ENCODE data around the gene PDS5B.

The PDS5B gene

DNA sequence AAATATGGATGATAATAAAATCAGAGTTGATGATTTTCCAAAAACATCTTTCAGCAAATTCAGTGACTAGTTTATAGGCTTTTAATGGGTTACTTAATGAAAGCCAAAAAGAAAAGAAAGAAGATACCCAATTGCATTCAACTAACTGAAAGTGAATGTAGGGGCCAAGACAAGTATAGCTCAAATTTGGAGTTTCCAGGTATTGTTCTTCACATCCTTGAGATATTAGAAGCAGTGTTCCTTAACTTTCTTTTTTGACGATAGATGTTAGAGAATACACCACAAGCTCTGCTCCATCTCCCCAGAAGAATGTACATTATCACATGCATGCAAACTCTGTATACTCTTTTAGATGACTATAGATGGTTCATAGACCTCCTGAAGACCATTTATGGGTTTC, 43.6 kb downstream of the PDS5B start:
- Histone ChIP-seq H3K4me1 (ENCODE audit: insufficient read depth, low read length) (peaks cover 30% of the 10 kb centered on the region), H3K9me3 (ENCODE audit: low read length) (no peaks in the 10 kb centered on the region), H3K9ac (ENCODE audit: low read length) (no peak overlapping the region), H3K4me3 (ENCODE audit: low read depth in 1 of 2, low read length in 2 of 2) (no peak overlapping the region), H3K27me3 (ENCODE audit: control insufficient read depth in 1 of 2, insufficient read depth in 2 of 2, low read length in 2 of 2) (no peaks in the 10 kb centered on the region), H3K36me3 (ENCODE audit: insufficient read depth, low read length) (no peaks in the 10 kb centered on the region), H3K27ac (ENCODE audit: low read depth, low read length) (no peak overlapping the region)

DNA sequence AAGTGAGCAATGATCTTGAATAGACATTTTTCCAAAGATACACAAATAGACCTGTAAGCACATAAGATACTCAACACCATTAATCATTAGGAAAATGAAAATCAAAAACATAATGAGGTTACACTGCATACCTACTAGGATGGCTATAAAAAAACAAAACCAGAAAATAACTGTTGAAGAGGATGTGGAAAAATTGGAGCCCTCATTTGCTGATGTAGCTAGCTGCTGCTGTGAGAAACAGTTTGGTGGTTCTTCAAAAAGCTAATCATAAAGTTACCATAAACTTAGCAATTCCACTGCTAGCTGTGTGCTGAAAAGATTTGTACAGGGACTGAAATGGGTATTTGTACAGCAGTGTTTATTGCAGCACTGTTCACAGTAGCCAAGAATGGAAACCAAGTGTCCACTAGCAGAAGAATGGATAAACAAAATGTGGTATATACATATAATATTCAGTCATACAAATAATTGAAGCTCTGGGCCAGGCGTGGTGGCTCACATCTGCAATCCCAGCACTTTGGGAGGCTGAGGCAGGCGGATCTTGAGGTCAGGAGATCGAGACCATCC, 46.2 kb downstream of the PDS5B start:
- Histone ChIP-seq H3K9me3 (ENCODE audit: low read length) (no peaks in the 10 kb centered on the region), H3K9ac (ENCODE audit: low read length) (no peak overlapping the region), H3K4me3 (ENCODE audit: low read depth in 1 of 2, low read length in 2 of 2) (no peak overlapping the region), H3K36me3 (ENCODE audit: insufficient read depth, low read length) (no peaks in the 10 kb centered on the region), H3K4me1 (ENCODE audit: insufficient read depth, low read length) (peaks cover 14% of the 10 kb centered on the region), H3K27ac (ENCODE audit: low read depth, low read length) (no peak overlapping the region), H3K27me3 (ENCODE audit: control insufficient read depth in 1 of 2, insufficient read depth in 2 of 2, low read length in 2 of 2) (no peaks in the 10 kb centered on the region)

DNA sequence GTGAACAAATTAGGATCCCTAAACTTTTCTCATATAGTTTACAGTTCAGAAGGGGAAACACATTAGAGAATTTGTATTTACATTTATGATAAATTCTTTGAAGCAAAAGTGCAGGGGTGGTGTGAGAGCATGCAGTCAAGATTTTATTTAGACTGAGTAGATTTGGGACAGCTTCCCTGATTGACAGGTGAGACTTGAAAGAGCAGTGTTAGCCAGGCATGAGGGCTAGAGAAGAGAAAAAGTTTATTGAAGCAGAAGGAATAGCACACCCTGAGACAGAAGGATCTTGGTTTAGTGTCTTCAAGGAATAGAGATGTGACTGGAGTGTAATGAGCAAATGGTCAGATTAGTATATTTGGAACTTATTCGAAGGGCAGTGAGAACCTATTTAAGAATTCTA, 50.5 kb downstream of the PDS5B start:
- Histone ChIP-seq H3K9ac (ENCODE audit: low read length) (no peak overlapping the region), H3K9me3 (ENCODE audit: low read length) (no peaks in the 10 kb centered on the region), H3K4me1 (ENCODE audit: insufficient read depth, low read length) (peaks cover 8% of the 10 kb centered on the region), H3K27me3 (ENCODE audit: control insufficient read depth in 1 of 2, insufficient read depth in 2 of 2, low read length in 2 of 2) (no peaks in the 10 kb centered on the region), H3K4me3 (ENCODE audit: low read depth in 1 of 2, low read length in 2 of 2) (no peak overlapping the region), H3K36me3 (ENCODE audit: insufficient read depth, low read length) (no peaks in the 10 kb centered on the region), H3K27ac (ENCODE audit: low read depth, low read length) (no peak overlapping the region)

DNA sequence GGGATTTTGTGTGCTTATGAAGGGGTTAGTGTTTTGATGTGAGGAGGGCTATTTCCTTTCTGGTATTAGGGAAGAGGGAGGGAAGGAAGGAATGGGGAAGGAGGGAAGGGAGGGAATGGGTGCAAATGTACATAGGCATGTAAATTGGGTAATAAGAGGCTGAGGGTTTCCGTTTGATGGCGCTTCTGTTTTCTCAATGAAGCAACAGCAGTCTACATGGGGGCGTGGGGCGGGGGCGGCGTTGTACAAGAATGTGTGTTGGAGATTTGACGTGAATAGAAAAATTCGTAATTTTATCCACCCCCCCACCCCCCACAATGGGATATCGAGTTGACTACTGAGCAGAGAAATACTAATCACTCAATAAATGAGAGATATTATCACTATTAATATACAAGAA, 52.5 kb downstream of the PDS5B start:
- no peaks in the 10 kb centered on the region for H3K9me3 ChIP-seq (ENCODE audit: low read length)
- H3K27ac ChIP-seq (ENCODE audit: low read depth, low read length): no peak overlapping the region
- no peak overlapping the region for H3K9ac ChIP-seq (ENCODE audit: low read length)
- no peaks in the 10 kb centered on the region for H3K27me3 ChIP-seq (ENCODE audit: control insufficient read depth in 1 of 2, insufficient read depth in 2 of 2, low read length in 2 of 2)
- peaks cover 9% of the 10 kb centered on the region for H3K4me1 ChIP-seq (ENCODE audit: insufficient read depth, low read length)
- H3K4me3 ChIP-seq (ENCODE audit: low read depth in 1 of 2, low read length in 2 of 2): no peak overlapping the region
- no peaks in the 10 kb centered on the region for H3K36me3 ChIP-seq (ENCODE audit: insufficient read depth, low read length)

DNA sequence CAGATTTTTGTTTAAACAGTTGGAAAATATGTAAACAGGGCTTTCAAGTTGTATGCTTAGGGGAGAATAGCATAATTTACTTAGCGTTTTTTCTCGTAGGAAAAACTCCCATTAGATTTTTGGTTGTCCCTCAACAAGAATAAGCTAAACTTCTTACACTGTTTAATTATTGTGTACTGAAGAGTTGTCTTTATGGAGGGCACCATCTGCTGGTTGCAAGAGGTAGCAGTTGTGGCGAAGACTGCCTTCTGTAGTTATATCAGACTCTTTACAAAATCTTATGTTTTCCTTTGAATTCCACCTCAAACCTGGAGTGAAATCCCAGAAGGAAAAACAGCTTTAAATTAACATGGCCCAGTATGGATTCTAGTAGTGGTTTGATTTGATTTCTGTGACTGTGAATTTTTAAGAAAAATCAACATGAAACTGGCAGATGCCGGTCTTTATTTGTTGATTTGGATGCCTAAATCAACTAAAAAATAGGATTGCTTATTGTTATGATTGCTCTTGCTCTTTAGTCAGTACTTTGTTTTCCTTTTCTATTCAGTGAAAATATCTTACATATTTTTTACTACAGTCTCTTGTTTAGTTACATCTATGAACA, 53.4 kb downstream of the PDS5B start:
- H3K4me1 ChIP-seq (ENCODE audit: insufficient read depth, low read length): peaks cover 9% of the 10 kb centered on the region
- H3K9me3 ChIP-seq (ENCODE audit: low read length): no peaks in the 10 kb centered on the region
- H3K4me3 ChIP-seq (ENCODE audit: low read depth in 1 of 2, low read length in 2 of 2): no peak overlapping the region
- H3K27ac ChIP-seq (ENCODE audit: low read depth, low read length): no peak overlapping the region
- H3K27me3 ChIP-seq (ENCODE audit: control insufficient read depth in 1 of 2, insufficient read depth in 2 of 2, low read length in 2 of 2): no peaks in the 10 kb centered on the region
- no peak overlapping the region for H3K9ac ChIP-seq (ENCODE audit: low read length)
- H3K36me3 ChIP-seq (ENCODE audit: insufficient read depth, low read length): no peaks in the 10 kb centered on the region

DNA sequence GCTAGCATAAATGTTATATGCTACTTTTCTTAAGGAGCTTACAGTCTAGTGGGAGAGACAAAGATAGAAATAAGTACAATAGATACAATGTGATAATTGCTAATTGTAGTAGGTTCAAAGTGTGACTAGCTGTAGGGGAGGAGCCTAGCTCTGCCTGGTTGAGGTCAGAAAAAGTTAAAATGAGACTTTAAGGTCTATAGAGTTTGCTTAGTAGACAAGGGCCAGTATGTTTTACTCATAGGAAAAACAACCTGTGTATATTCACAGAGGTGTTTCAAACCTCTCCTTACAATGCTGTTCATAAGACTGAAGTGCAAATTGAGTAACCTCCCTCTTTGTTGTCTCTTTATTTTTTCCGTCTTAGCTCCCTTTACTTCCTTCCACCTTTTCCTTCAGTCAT, 56.1 kb downstream of the PDS5B start:
- H3K4me1 ChIP-seq (ENCODE audit: insufficient read depth, low read length): peaks cover 9% of the 10 kb centered on the region

DNA sequence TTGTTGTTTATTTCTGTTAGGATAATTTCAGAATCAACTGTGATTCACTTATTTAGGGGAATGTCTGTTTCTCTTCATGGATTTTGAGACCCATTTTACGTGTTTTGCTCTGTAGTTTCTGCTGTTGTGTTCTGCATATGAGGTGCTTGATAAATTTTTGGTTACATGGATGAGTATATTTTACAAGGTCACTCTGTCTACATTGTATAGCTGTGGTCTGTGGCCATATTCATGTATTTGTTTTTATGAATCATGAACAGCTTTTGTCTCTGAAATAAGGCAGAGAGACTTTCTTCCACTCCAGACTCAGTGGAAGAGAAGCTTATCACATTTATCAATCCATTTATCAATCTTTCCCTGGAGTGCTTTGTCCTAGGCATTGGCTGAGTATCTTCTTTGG, 56.6 kb downstream of the PDS5B start:
- Histone ChIP-seq H3K27ac (ENCODE audit: low read depth, low read length) (no peak overlapping the region), H3K4me3 (ENCODE audit: low read depth in 1 of 2, low read length in 2 of 2) (no peak overlapping the region), H3K4me1 (ENCODE audit: insufficient read depth, low read length) (peaks cover 9% of the 10 kb centered on the region), H3K9ac (ENCODE audit: low read length) (no peak overlapping the region), H3K27me3 (ENCODE audit: control insufficient read depth in 1 of 2, insufficient read depth in 2 of 2, low read length in 2 of 2) (no peaks in the 10 kb centered on the region), H3K9me3 (ENCODE audit: low read length) (no peaks in the 10 kb centered on the region), H3K36me3 (ENCODE audit: insufficient read depth, low read length) (no peaks in the 10 kb centered on the region)

More for the DNA sequence above, 56.1 kb downstream of the PDS5B start:
- Histone ChIP-seq H3K9ac (ENCODE audit: low read length) (no peak overlapping the region), H3K9me3 (ENCODE audit: low read length) (no peaks in the 10 kb centered on the region), H3K36me3 (ENCODE audit: insufficient read depth, low read length) (no peaks in the 10 kb centered on the region), H3K4me3 (ENCODE audit: low read depth in 1 of 2, low read length in 2 of 2) (no peak overlapping the region), H3K27me3 (ENCODE audit: control insufficient read depth in 1 of 2, insufficient read depth in 2 of 2, low read length in 2 of 2) (no peaks in the 10 kb centered on the region), H3K27ac (ENCODE audit: low read depth, low read length) (no peak overlapping the region)

DNA sequence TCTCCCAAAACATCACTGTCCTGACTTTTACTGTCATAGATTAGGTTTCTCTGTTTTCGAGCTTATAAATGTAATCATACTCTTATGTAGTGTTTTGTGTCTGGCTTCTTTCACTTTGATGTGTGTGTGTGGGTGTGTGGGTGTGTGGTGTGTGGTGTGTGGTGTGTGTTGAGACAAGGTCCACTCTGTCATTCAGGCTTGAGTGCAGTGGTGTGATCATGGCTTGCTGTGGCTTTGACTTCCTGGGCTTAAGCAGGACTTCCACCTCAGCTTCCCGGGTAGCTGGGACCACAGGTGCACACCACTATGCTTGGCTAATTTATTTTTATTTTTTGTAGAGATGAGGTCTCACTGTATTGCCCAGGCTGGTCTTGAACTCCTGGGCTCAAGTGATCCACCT, 59.6 kb downstream of the PDS5B start:
- Histone ChIP-seq H3K36me3 (ENCODE audit: insufficient read depth, low read length) (no peaks in the 10 kb centered on the region), H3K4me1 (ENCODE audit: insufficient read depth, low read length) (peaks cover 9% of the 10 kb centered on the region), H3K9me3 (ENCODE audit: low read length) (no peaks in the 10 kb centered on the region), H3K9ac (ENCODE audit: low read length) (no peak overlapping the region), H3K27ac (ENCODE audit: low read depth, low read length) (no peak overlapping the region), H3K4me3 (ENCODE audit: low read depth in 1 of 2, low read length in 2 of 2) (no peak overlapping the region), H3K27me3 (ENCODE audit: control insufficient read depth in 1 of 2, insufficient read depth in 2 of 2, low read length in 2 of 2) (no peaks in the 10 kb centered on the region)

DNA sequence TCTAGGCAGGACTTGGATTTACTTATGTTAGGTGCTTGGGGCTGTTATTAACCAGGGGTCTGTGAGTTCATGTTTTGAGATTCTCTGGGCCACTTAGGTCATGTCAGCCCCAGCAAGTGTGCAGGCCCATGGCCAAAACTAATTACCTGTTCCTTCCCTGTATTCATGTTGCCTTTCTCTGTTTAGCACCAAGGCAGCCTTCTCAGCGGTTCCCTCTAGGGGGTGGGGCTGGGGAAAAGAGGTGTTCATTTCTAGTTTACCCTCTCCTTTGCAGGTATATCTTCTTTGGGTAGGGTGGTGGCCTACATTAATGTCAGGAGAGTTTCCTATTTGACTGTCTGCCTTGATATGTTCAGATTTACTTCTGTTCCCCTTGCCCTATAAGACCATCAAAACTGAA, 61.7 kb downstream of the PDS5B start:
- no peak overlapping the region for H3K9ac ChIP-seq (ENCODE audit: low read length)
- H3K9me3 ChIP-seq (ENCODE audit: low read length): no peaks in the 10 kb centered on the region

DNA sequence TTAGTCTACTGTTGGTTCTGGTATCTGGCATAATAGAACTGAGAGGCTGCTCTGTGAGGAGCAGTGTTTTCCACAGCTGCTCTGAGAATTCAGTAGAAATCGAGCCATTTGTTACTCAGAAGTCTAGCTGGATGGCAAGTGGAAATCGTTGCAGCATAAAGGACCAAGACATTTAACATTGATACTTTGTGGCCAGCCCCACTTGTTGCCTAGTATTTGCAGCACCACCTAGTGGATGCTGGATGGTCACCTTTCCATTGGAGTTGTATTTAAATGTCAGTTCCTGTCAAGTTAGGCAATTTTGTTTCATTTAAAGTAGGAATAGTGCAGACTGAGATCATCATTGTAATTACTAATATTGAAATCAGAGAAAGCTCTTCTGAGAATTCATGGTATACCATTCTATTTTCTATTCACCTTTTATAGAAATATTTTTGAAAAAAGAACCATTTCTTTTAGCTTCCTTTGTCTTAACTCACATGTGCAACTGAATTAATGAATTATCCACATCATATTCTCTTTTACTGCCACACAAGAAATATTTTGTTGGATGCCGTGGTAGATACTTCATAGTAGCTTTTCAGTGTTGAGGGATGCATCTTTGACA, 64.6 kb downstream of the PDS5B start:
- H3K27me3 ChIP-seq (ENCODE audit: control insufficient read depth in 1 of 2, insufficient read depth in 2 of 2, low read length in 2 of 2): no peaks in the 10 kb centered on the region
- H3K9me3 ChIP-seq (ENCODE audit: low read length): no peaks in the 10 kb centered on the region
- no peak overlapping the region for H3K4me3 ChIP-seq (ENCODE audit: low read depth in 1 of 2, low read length in 2 of 2)
- H3K9ac ChIP-seq (ENCODE audit: low read length): no peak overlapping the region
- no peaks in the 10 kb centered on the region for H3K4me1 ChIP-seq (ENCODE audit: insufficient read depth, low read length)
- no peak overlapping the region for H3K27ac ChIP-seq (ENCODE audit: low read depth, low read length)
- no peaks in the 10 kb centered on the region for H3K36me3 ChIP-seq (ENCODE audit: insufficient read depth, low read length)

More for the DNA sequence above, 61.7 kb downstream of the PDS5B start:
- Histone ChIP-seq H3K27ac (ENCODE audit: low read depth, low read length) (no peak overlapping the region), H3K4me3 (ENCODE audit: low read depth in 1 of 2, low read length in 2 of 2) (no peak overlapping the region), H3K4me1 (ENCODE audit: insufficient read depth, low read length) (peaks cover 6% of the 10 kb centered on the region), H3K27me3 (ENCODE audit: control insufficient read depth in 1 of 2, insufficient read depth in 2 of 2, low read length in 2 of 2) (no peaks in the 10 kb centered on the region), H3K36me3 (ENCODE audit: insufficient read depth, low read length) (no peaks in the 10 kb centered on the region)

DNA sequence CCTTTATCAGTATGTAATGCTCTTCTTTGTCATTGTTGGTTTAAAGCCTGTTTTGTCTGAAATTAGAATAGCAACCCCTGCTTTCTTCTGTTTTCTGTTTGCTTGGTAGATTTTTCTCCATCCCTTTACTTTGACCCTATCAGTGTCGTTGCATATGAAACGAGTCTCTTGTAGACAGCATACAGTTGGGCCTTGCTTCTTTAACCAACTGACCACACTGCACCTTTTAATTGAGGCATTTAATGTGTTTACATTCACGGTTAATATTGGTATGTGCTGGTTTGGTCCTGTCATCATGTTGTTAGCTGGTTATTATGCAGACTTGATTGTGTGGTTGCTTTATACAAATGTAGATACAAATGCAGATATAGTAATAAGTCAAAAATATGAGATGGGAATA, 71.1 kb downstream of the PDS5B start:
- peaks cover 8% of the 10 kb centered on the region for H3K36me3 ChIP-seq (ENCODE audit: insufficient read depth, low read length)
- no peaks in the 10 kb centered on the region for H3K9me3 ChIP-seq (ENCODE audit: low read length)
- no peak overlapping the region for H3K9ac ChIP-seq (ENCODE audit: low read length)
- H3K27ac ChIP-seq (ENCODE audit: low read depth, low read length): no peak overlapping the region
- no peaks in the 10 kb centered on the region for H3K27me3 ChIP-seq (ENCODE audit: control insufficient read depth in 1 of 2, insufficient read depth in 2 of 2, low read length in 2 of 2)
- H3K4me1 ChIP-seq (ENCODE audit: insufficient read depth, low read length): no peaks in the 10 kb centered on the region
- H3K4me3 ChIP-seq (ENCODE audit: low read depth in 1 of 2, low read length in 2 of 2): no peak overlapping the region

DNA sequence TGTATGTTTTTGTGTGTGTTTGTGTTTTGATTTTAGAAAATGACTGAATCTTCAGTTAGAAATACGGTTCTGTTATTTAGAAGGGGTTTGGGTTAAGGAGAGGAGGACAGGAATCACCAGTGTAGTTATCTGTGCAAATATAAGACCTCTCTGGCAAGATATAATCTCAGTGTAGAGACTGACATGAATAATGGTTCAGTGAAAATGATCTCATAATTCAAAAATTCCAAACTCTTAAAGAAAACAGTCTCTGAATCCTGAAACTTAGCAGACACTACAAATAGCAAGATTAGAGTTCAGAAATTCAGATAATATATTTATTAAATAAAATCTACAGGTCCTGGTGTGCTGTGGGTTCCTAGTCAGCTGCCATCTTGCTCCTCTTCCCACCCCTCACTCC, 73.5 kb downstream of the PDS5B start:
- Histone ChIP-seq H3K27ac (ENCODE audit: low read depth, low read length) (no peak overlapping the region), H3K36me3 (ENCODE audit: insufficient read depth, low read length) (peaks cover 8% of the 10 kb centered on the region), H3K9ac (ENCODE audit: low read length) (no peak overlapping the region), H3K4me1 (ENCODE audit: insufficient read depth, low read length) (no peaks in the 10 kb centered on the region), H3K27me3 (ENCODE audit: control insufficient read depth in 1 of 2, insufficient read depth in 2 of 2, low read length in 2 of 2) (no peaks in the 10 kb centered on the region), H3K4me3 (ENCODE audit: low read depth in 1 of 2, low read length in 2 of 2) (no peak overlapping the region), H3K9me3 (ENCODE audit: low read length) (no peaks in the 10 kb centered on the region)

Data from muscle layer of colon (tissue), 2 donors.